Right lobe of liver (tissue), 6 donors: ENCODE results near the gene SPRY4. TPM values are rescaled to one million over a fixed set of nuclear protein-coding genes. Genes with fewer than 3 reads are reported as not detected.

Experiments used
- ATAC-seq, 4 donors: fragments of 200-7000 bp; cut with Tn5 transposase; one replicate each; pipeline ENCODE4 v1.9.1; 2020; ENCODE audit warnings: mild to moderate bottlenecking in 4 of 4, moderate library complexity in 4 of 4
- DNase-seq, 3 donors: peaks; one replicate each; pipeline ENCODE4 v3.0.0-alpha.2; 2020
- H3K27ac ChIP-seq, 3 donors: fragments of 200-600 bp; one replicate each; pipeline ENCODE4 v1.8.0; 2022
- H3K27me3 ChIP-seq, 2 donors: fragments of 200-600 bp; one replicate each; pipeline ENCODE4 v1.8.0; 2022
- H3K36me3 ChIP-seq, 4 donors: fragments of 200-600 bp; sonication (generic) in 1 of 4; one replicate each; pipeline versions ENCODE4 v1.5.1 to v1.8.0; 2017 to 2022; ENCODE audit warnings: control low read depth in 1 of 4
- H3K4me1 ChIP-seq, 4 donors: fragments of 200-600 bp; sonication (generic) in 1 of 4; one replicate each; pipeline versions ENCODE4 v1.5.1 to v1.8.0; 2017 to 2022; ENCODE audit warnings: control low read depth in 1 of 4
- H3K4me3 ChIP-seq, 3 donors: fragments of 200-600 bp; one replicate each; pipeline ENCODE4 v1.8.0; 2022
- H3K9me3 ChIP-seq, 4 donors: fragments of 200-600 bp; sonication (generic) in 1 of 4; one replicate each; pipeline versions ENCODE4 v1.5.1 to v1.8.0; 2017 to 2022; ENCODE audit warnings: control low read depth in 1 of 4
- CTCF ChIP-seq, 4 donors: fragments of 200-600 bp in 3 of 4; fragments of 450-650 bp in 1 of 4; IDR thresholded peaks; one replicate each; pipeline versions ENCODE4 v1.5.1 to v1.8.0; 2016 to 2022; ENCODE audit warnings: antibody characterized with exemption in 4 of 4, mild to moderate bottlenecking in 2 of 4
- POLR2A ChIP-seq: fragments of 450-650 bp; IDR thresholded peaks from one replicate; pipeline ENCODE4 v1.6.1; 2017; ENCODE audit warnings: antibody characterized with exemption, mild to moderate bottlenecking
- WGBS: methylation state at CpG from one replicate; pipeline ENCODE4 v1.1.6; 2018; ENCODE audit warnings: low coverage, low lambda C conversion rate; ENCODE audit not compliant: insufficient coverage; ENCODE audit errors: missing lambda C conversion rate; 5-methylcytosine and 5-hydroxymethylcytosine counted together
- intact Hi-C, 2 donors: fragments of 100-400 bp; cut with DNase I; formaldehyde crosslinking; loops; one replicate each; pipeline versions ENCODE4 v1.11.2 to v1.14.1; 2022
- total RNA-seq, 6 experiments: library from RNA; depleted of rRNA in 2 of 6; stranded (reverse); fragments of >200 nt in 2 of 6; fragmentation: NEBNext Ultra II Directional in 3 of 6; extraction: Animal tissue kit (Norgen Biotek cat#: 25700) in 3 of 6; gene quantifications; one replicate each; pipeline versions ENCODE4 v1.1.0 to v1.2.4, GENCODE V29; 2016 to 2023
- donor health status: DM: no; HTN: yes; CAD: no.
- donor health status: DM: no; HTN: no; CAD: no.
- donor health status: DM: no; HTN: no; CAD: no.
- donor health status: DM: no; HTN: yes; CAD: no.
- donor health status: DM: no; HTN: yes; CAD: no.

The SPRY4 gene
- total RNA-seq, 6 experiments from 2014 or later = 3.9 to 11.6 (median 7.3) TPM

- TF ChIP-seq POLR2A = no peak
- no peak for TF ChIP-seq CTCF (IDR thresholded peaks at IDR 0.05)
- Histone ChIP-seq H3K27ac (no peak overlapping the region), H3K27me3 (no peaks in the 10 kb centered on the region), H3K4me1 (peaks cover 0 to 33% (median 18%) of the 10 kb centered on the region in 4 donors), H3K4me3 (no peak overlapping the region), H3K9me3 (no peaks in the 10 kb centered on the region), H3K36me3 (peaks cover 0 to 8% (median 0%) of the 10 kb centered on the region in 4 donors)
- ATAC-seq = no peak
- 66% methylated on average over 3 of the region's 5 CpGs for WGBS
- intact Hi-C loops = no loop called here
- no peak for DNase-seq
These were observed 7.1 kb downstream of the SPRY4 start for GRCh38 chr5:142317753-142318152.

- Histone ChIP-seq H3K27me3 (no peaks in the 10 kb centered on the region), H3K27ac (no peak overlapping the region), H3K36me3 (peaks cover 0 to 8% (median 0%) of the 10 kb centered on the region in 4 donors), H3K4me3 (no peak overlapping the region), H3K9me3 (no peaks in the 10 kb centered on the region), H3K4me1 (peaks cover 0 to 27% (median 15%) of the 10 kb centered on the region in 4 donors)
- WGBS = 41% methylated on average over 5 of the region's 5 CpGs
- intact Hi-C loops = no loop called here
- DNase-seq = no peak
- ATAC-seq = peak in 1 of 4 donors; percentile 23
- TF ChIP-seq POLR2A = no peak
- no peak for TF ChIP-seq CTCF (IDR thresholded peaks at IDR 0.05)
These were observed 7.6 kb downstream of the SPRY4 start for GRCh38 chr5:142317173-142317572.

DNA sequence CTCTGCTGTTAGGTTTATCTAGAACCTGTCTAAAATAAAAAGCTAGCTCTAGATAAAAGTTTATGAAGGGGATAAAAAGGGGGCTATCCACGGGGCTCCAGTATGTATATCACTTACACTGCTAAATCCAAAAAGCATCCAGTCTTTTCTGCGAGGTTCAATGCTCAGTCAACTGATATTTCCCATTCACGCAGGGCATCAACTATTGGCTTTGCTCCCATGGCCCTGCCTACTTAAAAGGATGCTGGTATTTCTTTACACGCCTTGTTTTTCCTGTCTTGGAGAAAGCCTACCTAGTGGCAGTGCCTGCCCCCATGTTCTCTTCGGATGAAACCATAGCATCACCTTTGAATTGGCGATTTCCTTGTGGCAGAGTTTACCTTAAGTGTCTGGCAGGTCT is 8.1 kb downstream of the SPRY4 start:
- Histone ChIP-seq H3K36me3 (peaks cover 0 to 8% (median 0%) of the 10 kb centered on the region in 4 donors), H3K27me3 (no peaks in the 10 kb centered on the region), H3K4me1 (peaks cover 0 to 26% (median 14%) of the 10 kb centered on the region in 4 donors), H3K27ac (no peak overlapping the region), H3K4me3 (no peak overlapping the region), H3K9me3 (no peaks in the 10 kb centered on the region)
- 44% methylated on average over 4 of the region's 6 CpGs for WGBS
- DNase-seq = no peak
- ATAC-seq = no peak
- TF ChIP-seq CTCF (IDR thresholded peaks at IDR 0.05) (no peak), POLR2A (no peak)
- intact Hi-C loops = no loop called here

- ATAC-seq (peak in 3 of 4 donors; percentile 10 to 33 (median 11)), DNase-seq (no peak)
- TF ChIP-seq CTCF (IDR thresholded peaks at IDR 0.05) (no peak), POLR2A (no peak)
- H3K4me3 ChIP-seq = no peak overlapping the region
- H3K27ac ChIP-seq = no peak overlapping the region
- H3K4me1 ChIP-seq = peaks cover 0 to 24% (median 13%) of the 10 kb centered on the region in 4 donors
- H3K36me3 ChIP-seq = peaks cover 0 to 8% (median 0%) of the 10 kb centered on the region in 4 donors
- H3K9me3 ChIP-seq = no peaks in the 10 kb centered on the region
- H3K27me3 ChIP-seq = no peaks in the 10 kb centered on the region
- WGBS = 14% methylated on average over 4 of the region's 4 CpGs
- intact Hi-C loops = no loop called here
These were observed 8.8 kb downstream of the SPRY4 start for GRCh38 chr5:142316051-142316450.
